NCI-H2081 treated with DMSO at 0.1 percent for 48 hours (cell line): ENCODE data around the gene TWIST2.

Experiments
- DNase-seq: peaks from one replicate; lab custom pipeline; 2025; lab: John Stamatoyannopoulos, UW

The TWIST2 gene

DNA sequence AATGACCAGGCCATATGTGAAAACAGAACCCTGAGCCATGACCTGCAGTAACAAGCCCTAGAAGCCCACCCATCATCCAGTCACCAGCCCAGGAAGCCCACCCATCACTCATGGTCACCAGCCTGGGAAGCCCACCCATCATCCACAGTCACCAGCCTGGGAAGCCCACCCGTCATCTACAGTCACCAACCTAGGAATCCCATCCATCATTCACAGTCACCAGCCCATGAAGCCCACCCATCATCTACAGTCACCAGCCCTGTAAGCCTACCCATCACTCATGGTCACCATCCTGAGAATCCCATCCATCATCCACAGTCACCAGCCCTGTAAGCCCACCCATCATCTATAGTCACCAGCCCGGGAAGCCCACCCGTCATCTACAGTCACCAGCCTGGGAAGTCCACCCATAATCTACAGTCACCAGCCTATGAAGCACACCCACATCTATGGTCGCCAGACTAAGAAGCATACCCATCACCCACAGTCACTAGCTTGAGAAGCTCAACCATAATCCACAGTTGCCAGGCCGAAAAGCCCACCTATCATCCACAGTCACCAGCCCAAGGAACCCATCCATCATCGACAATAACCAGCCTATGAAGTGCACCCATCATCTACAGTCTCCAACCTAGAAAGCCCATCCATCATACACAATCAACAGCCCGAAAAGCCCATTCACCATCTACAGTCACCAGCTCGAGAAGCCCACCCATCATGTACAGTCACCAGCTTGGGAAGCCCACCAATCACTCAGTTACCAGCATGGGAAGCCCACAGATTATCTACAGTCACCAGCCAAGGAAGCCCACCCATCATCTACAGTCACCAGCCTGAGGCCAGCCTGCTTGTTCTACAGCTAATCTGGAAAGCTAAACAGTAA, 91.9 kb downstream of the TWIST2 start:
- DNase-seq: no peak

DNA sequence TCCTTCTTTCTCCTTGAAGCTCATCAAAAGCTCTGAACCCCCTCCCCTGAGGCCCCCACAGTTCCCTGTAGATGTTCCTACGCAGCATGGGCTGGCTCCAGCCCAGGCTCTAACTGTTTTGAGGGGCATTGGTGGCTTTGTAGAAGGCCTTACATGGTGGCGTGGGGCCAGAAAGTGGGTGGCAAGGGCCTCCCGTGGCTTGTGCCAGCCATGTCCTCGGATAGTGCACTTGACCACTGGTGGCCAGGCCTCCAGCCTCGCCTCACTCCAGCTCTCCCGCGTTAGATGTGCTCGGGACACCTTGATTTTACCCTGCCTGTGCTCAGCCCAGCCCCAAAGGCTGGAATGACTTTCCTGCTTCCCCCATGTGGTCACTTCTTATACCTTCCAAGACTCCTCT, 92.9 kb downstream of the TWIST2 start:
- DNase-seq: no peak

DNA sequence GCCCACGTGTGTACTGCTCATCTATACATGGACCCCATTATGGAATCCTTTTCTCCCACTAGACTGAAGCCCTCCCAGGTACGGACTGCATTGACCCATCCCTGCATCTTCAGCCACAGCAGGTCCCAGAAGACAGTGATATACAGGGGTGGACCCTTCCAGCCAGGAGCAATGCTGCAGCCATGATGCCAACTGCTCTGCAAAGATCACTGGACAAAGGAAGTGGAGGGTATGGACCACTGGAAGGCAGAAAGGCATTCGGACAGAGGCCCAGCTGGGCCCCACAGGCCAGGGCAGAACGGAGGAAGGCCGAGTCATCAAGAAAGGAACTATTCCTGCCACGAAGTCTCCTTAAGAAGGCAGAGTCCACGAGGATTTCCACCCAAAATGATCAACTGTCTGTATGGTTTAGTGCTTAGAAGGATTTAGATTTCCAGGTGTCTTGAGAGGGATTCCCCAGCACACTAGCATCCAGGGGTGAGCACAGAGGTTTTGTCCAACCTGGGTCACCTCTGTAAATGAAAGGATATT, 93.4 kb downstream of the TWIST2 start:
- DNase-seq: no peak

DNA sequence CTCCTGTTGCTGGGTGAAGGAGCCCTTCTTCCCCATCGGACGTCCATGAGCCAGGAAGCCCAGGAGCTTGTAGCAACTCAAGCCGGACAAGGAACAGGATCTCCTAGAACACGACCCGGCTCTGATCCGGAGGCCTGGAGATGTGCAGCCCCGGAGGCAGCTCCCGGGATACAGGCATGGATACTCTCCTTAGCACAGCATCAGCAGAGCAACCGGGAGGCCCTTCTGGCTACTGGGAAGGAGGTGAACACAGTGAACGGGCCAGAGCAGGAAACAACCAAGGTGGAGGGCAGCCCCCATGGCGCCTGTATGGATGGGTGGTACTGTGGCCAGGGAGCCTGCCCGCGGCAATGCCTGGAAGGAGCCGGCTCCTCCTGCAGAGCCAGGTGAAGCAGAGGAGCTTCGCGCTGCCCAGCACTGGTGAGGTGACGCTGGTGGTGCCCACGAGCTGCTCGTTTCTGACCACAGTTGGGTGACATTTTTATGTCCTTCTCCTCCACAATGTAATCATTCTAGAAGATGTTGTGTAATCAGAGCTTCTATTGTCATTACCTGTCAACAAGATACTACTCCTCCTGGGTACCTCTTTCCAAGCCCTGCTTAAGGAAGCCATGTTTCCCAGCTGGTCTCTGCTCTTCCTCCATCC, 94.3 kb downstream of the TWIST2 start:
- no peak for DNase-seq

DNA sequence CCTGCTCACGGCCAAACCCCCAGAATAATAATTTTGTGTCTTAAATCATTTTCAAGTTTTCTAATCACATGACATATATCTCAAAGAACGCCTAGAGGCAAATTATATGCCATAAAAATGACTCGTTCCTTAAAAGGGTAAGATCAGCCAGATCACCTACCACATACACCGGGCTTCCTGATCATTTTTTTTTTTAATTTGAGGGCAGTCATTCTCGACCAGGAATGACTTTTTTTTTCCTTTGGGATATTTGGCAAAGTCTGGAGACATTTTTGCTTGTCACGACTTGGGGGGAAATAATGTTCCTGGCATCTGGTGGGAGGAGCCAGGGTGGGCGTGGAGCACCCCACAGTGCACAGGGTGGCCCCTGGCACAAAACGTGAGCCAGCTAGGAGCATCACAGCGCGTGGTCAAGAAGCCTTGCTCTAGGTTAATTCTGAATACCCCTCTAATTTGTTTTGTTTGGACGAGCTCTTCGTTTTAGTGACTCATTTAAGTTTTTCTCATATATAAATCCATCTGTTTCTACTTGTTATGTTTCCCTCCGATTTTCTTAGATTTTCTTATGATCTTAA, 94.9 kb downstream of the TWIST2 start:
- no peak for DNase-seq

DNA sequence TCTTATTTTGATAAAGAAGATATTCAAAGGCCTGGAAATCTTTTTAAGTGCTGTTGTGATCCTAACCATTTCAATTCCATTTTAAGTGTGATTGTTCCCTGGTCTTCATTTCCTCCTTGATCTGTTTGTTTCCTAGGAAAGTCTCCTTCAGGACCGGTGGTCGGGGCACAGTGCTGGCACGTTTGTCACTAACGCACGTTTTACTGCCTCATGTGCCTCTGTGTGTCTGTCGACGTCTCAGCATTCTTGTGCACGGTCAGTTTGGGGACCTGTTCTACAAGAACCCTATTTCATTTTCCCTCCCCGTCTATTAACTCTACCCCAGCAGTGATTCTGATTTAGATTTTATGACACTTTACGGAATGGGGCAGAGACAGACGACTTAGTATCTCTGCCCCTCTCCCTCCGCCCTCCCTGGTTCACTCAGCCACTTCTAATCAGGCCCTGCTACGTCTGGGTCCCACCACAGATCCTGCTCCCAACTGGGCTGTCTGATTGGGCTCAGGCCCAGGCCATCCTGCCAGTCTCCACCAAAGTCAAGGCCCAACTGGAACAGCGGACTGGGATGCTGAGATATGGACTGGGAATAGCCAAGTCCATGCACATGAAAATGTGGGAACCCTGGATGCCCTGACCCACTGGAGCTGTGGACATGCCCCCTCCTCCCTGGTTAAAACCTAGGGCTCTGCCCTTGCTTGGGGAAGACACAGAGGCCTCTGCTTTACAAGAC, 95.6 kb downstream of the TWIST2 start:
- no peak for DNase-seq

DNA sequence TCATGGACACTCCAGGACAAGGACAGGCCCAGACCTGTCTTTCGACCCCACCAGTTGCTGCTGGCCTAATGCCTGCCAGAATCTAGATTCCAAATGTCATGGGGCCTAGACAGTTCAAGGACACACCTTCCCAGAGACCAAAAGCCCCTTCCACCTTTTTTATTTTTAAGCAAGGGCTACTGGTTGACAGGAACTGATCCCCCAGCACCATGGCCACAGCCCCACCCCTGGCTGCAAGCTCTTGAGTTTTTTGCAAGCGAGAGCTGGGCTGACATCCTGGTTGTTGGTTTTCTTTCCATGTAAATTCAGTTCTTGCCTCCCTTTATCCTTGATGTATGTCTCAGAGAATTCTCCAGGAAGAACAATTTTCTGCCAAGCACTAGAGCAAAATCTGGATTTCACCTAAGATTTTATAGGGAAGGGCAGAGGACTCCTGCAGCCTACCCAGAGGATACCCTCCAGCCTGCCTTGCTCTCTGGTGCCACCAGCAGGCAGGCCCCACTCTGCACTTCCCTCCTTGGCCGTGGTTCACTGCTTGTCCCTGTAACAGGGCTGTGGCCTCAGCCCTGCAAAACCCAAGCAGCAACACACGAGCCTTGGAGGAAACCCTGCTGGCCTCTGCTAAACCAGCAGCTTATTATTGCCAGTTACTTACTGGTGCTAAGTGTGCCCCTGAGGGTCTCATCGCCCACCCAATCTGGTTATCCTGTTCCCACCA, 97.7 kb downstream of the TWIST2 start:
- no peak for DNase-seq

DNA sequence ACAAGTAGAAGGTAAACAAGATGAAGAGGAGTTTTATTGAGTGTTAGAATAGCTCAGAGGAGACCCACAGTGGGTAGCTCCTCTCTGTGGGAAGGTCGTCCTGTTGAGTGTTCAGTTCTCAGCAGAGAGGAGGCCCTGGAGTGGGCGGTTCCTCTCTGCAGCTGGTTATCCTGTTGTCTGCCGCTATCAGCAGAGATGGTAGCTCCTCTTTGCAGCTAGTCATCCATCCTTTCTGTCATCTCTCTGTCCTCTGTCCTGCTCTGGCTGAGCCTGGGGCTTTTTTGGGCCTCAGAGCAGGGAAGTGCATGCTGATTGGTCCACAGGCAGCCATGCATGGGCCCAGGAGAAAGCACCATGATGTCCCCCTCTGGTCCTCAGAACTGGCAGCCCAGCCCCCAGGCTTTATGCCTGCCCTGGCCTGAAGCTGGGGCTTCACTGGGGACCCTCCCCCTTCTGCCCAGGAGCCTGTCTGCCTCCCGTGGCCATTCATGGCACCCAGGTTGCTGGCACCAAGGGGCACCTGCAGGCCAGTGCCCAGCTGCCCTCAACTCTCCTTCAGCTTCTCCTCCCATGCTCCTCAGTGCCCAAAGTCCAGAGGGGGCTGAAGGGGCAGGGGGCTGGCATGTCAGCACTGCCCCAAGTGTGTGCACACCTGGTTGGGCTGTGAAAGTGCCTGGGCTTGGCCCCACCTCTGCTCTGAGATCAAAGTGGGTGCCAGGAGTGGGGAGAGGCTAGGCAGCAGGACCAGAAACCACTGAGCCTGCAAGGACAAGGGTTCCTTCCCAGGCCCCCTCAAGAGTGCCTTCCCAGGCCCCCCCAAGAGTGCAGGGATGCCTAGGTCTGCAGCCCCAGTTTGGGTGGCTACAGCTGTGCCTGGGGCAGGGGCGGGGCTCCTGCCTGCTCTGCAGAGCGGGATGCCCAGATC, 98.7 kb downstream of the TWIST2 start:
- no peak for DNase-seq

DNA sequence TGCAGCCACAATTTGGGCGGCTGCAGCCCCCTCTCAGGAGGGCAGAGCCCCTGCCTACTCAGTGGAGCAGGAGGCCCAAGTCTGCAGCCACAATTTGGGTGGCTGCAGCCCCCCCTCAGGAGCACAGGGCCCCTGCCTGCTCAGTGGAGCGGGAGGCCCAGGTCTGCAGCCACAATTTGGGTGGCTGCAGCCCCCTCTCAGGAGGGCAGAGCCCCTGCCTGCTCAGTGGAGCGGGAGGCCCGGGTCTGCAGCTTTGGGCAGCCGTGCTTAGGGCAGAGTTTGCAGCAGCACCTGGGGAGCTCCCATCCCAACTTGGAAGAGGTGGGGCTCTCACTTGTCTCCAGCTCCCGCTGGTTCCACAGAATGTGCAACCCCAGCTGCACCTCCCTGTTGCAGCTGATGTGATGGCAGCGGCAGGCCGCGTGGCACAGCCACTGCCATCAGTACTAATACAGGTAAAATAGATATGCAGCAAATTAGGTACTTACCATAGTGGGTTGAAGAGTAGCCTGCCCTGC, 99.4 kb downstream of the TWIST2 start:
- DNase-seq: no peak

DNA sequence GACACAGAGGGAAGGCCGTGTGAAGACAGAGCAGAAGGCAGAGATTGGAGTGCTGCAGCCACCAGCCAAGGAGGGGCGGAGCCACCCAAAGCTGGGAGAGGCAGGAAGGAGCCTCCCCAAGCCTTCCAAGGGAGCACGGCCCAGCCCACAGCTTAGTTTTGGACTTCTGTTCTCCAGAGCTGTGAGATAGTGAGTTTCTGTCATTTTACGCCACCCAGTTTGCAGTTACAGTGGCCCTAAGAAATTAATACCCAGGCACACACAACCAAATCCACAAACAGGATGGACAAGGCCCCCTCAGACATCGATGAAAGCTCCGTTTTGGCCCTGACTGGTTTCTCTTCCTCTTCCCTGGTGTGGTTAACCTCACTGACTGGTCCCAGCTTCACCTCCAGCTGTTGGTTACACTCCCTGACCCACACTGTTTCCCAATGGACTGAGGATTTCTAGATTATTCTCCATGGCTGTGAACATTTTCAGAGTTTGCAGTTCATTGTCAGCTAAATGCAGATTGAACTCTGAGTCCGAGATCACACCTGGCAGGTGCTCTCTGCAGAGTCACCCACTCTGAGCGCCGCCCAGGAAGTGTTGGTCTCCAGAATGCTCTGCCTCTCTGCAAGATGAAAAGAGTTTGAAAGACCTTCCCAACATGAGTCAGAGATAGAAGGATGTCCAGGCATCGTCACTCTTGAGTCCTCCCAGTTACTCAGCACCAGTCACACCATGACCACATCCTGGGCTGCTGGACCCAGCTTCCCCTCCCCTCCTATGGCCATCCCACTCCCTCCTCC, 100.2 kb downstream of the TWIST2 start:
- no peak for DNase-seq

DNA sequence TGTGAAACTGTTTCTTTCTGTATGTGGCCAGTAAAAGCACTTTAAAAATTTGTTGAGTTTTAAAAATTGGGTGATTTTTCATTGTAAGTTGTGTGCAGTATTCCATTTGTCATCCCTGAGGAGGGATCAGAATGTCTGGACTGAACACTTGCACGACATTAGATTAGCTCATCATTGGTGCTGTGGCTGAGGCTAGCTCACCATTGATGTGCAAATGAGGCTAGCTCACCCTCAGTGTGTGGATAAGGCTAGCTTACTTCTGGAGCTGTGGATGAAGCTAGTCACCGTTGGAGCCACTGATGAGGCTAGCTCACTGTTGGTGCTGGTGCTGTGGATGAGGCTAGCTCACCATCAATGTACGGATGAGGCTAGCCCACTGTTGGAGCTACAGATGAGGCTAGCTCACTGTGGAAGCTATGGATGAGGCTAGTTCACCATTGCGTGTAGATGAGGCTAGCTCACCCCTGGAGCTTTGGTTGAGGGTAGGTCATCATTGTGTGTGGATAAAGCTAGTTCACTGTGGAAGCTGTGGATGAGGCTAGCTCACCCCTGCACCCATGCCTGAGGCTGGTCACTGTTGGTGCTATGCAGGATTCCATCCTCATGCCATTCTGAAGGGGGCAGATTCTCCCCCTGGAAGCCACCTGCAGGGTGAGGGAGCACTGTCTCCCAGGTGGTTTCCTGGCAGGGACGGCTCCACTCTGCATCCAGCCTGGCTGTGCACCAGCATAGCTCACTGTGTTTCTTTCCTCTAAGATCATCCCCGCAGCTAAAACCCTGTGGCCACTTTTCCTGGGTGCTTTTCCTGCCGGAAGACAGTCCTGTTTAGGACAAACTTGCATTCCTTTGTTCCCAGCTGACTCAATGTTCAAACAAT, 101.1 kb downstream of the TWIST2 start:
- no peak for DNase-seq

DNA sequence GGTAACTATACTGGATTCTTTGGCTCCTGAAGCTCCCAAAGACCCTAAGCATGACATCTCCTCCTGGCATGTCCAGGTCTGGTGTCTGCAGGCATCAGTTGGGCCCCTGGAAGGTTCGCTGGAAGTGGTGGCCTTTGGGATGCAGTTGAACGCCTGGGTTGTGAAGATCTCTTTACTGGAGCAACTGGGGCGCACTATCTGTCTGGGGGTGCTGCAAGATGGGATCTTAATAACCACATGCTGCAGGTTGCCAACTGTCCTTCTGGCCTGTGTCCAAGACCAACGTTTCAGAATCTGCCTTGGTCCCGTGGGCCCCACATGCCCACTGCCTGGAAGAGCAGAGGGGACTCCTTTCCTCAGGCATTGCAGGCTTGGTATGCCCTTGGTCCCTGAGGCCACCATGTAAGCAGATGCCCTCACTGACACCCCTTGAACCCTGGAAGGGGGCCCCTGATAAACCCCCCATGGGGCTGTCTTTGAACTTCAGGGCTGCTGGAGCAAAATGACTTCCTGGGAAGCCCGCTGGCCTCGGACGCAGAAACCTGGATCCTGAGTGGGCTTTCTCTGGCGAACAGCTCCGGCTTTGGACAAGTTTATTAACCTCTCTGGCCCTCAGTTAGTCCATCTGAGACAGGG, 101.9 kb downstream of the TWIST2 start:
- DNase-seq: no peak

DNA sequence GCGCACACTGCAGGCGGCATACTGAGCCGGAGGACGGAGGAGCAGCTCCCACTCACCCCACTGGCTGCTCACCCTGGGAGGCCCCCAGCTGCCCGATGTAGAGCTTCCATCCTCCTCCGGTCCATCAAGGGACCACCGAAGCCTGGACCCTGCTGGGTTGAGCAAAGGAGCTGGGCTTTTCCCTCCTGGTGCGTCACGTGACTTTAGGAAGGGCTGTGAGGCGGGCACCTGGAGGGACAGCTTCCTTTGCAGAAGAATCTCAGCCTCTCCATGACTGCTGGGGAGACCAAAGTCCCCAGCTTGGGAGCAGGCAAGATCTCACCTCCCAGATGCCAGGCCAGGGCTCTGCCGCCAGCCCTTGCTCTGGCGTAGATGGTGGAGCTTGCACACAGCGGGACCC, 102.7 kb downstream of the TWIST2 start:
- no peak for DNase-seq

DNA sequence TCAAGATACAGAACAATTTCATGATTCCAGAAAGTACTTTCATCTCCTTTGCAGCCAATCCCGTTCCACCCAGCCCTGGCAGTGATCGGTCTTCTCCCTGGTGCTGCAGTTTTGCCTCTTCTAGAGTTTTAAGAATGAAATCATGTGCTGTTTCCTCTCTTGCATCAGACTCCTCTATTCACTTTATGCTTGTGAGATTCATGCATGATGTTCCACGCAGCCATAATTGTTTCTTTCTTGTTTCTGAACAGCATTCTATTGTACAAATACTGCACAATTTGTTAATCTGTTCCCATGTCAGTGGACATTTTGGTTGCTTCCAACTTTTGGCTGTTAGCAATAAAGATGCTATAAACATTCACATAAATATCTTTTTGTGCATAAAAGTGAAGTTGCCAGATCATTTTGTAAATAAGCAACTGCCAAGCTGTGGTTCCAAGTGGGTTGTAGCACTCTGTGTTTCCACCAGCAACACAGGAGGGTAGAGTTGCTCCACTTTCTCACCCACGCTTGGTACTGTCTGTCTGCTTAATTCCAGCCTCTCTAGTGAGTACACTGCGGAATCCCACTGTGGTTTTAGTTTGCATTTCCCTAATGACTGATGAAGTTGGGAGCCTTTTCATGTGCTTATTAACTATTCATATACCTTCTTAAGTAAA, 104.5 kb downstream of the TWIST2 start:
- DNase-seq: no peak

DNA sequence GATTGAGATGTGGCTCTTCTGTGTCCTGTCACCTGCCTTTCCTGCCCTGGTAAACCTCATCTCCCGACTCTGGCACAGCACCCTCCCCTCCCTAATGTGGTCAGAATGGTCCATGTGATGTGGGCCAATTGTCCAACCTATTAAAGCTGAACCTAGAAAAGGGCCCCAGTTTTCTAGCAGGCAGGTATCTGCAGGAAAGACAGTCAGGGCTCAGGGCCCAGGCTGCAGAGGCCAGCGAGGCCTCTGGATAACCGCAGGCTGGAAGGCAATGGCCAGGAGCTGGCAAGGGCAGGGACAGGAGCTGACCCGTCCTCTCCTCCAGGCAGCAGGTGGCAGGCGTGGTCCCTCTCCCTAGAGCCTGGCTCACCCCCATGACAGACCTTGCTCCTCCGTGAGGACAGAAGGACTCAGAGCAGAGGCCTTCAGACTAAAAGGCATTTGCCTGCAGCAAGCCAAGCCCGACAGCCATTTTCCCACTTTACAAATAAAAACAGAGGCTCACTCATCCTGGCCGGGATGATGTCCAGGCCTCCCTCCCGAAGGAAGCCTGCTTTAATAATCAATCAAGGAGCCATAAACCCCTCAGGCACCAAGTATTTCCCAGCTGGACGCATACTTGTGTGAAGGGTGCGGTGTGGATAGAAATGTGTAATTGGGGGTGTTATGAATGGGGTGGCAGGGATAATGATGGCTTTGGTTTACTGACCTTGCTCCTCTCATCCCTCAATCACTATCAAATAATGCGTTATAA, 107.1 kb downstream of the TWIST2 start:
- DNase-seq: no peak

DNA sequence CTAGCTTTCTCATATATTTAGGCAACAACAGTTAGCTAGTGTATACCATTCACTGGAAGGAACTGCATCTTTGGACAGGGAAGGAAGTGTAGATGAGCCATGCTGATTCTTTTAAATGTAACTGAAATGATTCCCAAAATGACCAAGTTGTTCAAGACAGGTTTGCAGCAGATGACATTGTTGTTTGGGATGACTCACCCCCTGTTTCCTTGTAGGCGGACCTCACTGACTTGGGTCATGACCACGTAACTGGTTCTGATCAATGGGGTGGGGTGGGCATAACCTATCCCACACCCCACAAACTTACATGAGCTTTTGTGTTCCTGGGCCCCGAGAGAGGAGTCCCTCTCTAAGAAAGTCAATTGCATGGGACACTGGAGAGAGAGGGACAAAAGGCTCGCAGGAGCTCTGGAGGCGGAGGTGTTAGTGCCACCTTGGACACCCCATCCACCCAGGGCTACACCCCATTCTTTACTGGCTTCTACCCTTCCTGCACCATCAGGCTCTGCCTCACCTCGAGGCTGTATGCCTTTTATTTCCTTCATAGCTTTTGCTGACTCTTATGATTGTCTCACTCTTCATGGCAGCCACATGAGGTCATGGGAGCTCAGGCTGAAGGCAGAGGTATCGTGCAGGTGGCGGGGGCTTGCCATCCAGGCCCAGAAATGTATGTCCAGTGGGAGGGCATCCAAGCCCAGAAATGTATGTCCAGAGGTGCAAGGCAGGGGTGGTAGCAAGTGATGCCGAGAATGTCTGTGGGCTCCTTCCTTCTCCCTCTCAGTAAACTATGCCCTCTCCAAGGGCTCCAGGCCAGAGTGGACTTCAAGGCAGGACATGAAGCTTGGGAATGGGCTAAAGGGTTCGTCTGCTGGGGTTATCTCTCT, 108.0 kb downstream of the TWIST2 start:
- no peak for DNase-seq
